Urinary bladder (tissue), 4 donors: ENCODE data around the gene AGPS. TPM values are rescaled to one million over a fixed set of nuclear protein-coding genes. Genes with fewer than 3 reads are reported as not detected.

Source experiments
- DNase-seq: peaks from one replicate; pipeline ENCODE4 v3.0.0-alpha.2; 2015; ENCODE audit errors: extremely low spot score
- H3K27ac ChIP-seq: one replicate; pipeline ENCODE4 v1.5.1; 2013; ENCODE audit warnings: low read depth, mild to moderate bottlenecking, moderate library complexity
- H3K36me3 ChIP-seq: one replicate; pipeline ENCODE4 v1.6.1; 2013; ENCODE audit warnings: mild to moderate bottlenecking, moderate library complexity; ENCODE audit not compliant: insufficient read depth
- H3K4me1 ChIP-seq: one replicate; pipeline ENCODE4 v1.6.1; 2013; ENCODE audit warnings: mild to moderate bottlenecking, moderate library complexity; ENCODE audit not compliant: insufficient read depth
- H3K4me3 ChIP-seq: one replicate; pipeline ENCODE4 v1.5.1; 2013; ENCODE audit warnings: low read depth, low read length
- WGBS: extraction: QIAGEN DNeasy Blood & Tissue Kit; methylation state at CpG from one replicate; pipeline ENCODE4 v1.1.7; 2013; 5-methylcytosine and 5-hydroxymethylcytosine counted together
- polyA plus RNA-seq: library from polyadenylated mRNA; stranded (reverse); fragments of 200-250 nt; gene quantifications from one replicate; pipeline ENCODE4 v1.2.3, GENCODE V29; 2013
- total RNA-seq: library from RNA; depleted of rRNA; stranded (reverse); fragments of >200 nt; gene quantifications from one replicate; pipeline ENCODE4 v1.2.3, GENCODE V29; 2014
- donor health status: healthy with polysubstance abuse.
- donor health status: healthy.

AGPS gene
- total and polyA plus RNA-seq, 2 donors = 11.2 to 69.7 TPM

DNA sequence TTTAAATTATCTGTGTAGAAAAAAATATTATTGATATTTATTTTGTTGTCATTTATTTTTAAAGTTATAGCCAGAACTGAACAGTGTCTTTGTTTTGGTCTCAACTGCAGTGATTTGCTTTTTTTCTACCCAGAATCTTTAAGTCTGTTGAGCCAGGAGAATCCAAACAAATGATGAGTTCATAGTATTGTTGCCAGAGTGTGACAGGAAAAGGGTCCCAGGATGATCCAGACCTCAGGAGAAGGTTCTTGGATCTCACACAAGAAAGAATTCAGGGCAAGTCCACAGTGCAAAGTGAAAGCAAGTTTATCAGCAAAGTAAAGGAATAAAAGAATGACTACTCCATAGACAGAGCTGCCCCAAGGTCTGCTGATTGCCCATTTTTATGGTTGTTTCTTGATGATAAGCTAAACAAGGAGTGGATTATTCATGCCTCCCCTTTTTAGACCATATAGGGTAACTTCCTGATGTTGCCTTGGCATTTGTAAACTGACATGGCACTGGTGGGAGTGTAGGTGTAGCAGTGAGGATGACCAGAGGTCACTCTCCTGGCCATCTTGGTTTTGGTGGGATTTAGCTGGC lies 127.1 kb downstream of the AGPS start:
- no peak for DNase-seq
- no peaks in the 10 kb centered on the region for H3K4me1 ChIP-seq
- no peak overlapping the region for H3K27ac ChIP-seq
- no peak overlapping the region for H3K4me3 ChIP-seq
- H3K36me3 ChIP-seq = peaks cover 10% of the 10 kb centered on the region

- no peak overlapping the region for H3K27ac ChIP-seq
- H3K36me3 ChIP-seq = peaks cover 10% of the 10 kb centered on the region
- no peak overlapping the region for H3K4me3 ChIP-seq
- 73% methylated on average over 2 of the region's 2 CpGs for WGBS
- peak; percentile 75 for DNase-seq
- no peaks in the 10 kb centered on the region for H3K4me1 ChIP-seq
Observed at GRCh38 chr2:177520324-177520723, 127.8 kb downstream of the AGPS start.

DNA sequence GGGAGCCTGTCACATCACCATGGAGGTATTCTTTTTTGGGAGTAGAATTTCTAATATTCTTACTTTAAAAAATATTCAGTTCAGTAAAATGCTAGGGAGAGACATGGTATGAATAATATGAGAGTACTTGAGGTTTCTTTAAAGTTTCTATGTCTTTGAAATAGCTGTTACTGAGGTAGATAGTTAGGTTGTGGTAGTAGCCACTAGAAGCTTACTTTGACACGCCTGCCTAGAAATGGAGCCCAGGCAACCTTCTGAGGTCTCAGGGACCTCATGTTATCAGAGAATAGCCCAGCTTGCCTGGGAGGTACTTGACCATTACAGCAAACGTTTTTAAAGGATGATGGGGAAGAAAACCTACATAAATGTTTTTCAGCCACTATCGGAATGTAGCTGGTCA lies 131.2 kb downstream of the AGPS start:
- WGBS = 81% methylated on average over 3 of the region's 3 CpGs
- no peak for DNase-seq
- Histone ChIP-seq H3K36me3 (peaks cover 10% of the 10 kb centered on the region), H3K4me1 (no peaks in the 10 kb centered on the region), H3K4me3 (no peak overlapping the region), H3K27ac (no peak overlapping the region)

GRCh38 chr2:177525351-177525924 lies 132.9 kb downstream of the AGPS start:
- no peak for DNase-seq
- Histone ChIP-seq H3K4me3 (no peak overlapping the region), H3K4me1 (no peaks in the 10 kb centered on the region), H3K27ac (no peak overlapping the region), H3K36me3 (peaks cover 8% of the 10 kb centered on the region)
- 79% methylated on average over 3 of the region's 3 CpGs for WGBS

DNA sequence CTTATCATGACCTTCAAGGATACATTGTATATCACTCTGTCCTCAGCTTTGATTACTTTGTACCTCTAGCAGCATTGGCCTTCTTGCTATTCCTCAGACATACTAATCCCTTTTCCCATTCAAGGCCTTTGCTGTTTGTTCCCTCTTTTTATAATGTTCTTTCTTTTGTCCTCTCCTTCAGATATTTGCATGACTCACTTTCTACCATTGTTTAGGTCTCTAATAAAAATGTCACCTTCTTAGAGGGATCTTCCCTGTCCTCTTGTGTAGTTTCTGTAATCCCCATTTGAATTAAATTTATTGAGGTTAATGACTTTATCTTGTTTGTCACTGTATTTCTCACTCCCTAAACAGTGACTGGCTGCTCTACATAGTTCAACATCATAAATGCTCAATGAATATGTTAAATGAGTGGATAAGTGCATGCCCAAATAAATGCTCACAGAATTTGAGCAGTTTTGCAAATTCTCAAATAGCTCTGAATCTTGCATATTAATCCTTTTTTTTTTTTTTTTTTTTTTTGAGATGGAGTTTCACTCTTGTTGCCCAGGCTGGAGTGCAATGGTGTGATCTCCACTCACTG lies 135.9 kb downstream of the AGPS start:
- H3K27ac ChIP-seq = no peak overlapping the region
- H3K4me1 ChIP-seq = no peaks in the 10 kb centered on the region
- H3K4me3 ChIP-seq = no peak overlapping the region
- H3K36me3 ChIP-seq = peaks cover 5% of the 10 kb centered on the region
- no peak for DNase-seq

GRCh38 chr2:177529166-177529565 lies 136.6 kb downstream of the AGPS start:
- H3K36me3 ChIP-seq = peaks cover 3% of the 10 kb centered on the region
- no peak overlapping the region for H3K27ac ChIP-seq
- WGBS = over 99% methylated on average over 3 of the region's 3 CpGs
- no peak for DNase-seq
- no peaks in the 10 kb centered on the region for H3K4me1 ChIP-seq
- no peak overlapping the region for H3K4me3 ChIP-seq

DNA sequence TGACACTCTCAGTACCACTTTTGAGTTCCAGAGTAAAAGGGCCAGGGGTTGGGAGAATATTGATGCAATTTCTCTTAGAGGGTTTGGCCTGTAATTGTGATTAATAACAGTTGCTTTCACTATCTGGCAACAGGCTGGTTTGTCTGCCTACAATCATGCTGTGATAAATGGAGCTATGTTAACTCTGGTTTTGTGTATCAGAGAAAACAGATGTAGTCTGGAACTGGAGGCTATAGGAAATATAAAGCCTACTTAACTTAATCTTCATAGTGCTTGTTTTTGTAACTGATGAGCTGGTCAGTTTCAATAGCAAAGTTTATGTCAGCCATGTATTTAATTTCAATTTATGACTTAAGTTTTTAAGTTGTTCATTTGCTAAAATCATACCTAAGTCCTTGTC lies 138.0 kb downstream of the AGPS start:
- DNase-seq = no peak

DNA sequence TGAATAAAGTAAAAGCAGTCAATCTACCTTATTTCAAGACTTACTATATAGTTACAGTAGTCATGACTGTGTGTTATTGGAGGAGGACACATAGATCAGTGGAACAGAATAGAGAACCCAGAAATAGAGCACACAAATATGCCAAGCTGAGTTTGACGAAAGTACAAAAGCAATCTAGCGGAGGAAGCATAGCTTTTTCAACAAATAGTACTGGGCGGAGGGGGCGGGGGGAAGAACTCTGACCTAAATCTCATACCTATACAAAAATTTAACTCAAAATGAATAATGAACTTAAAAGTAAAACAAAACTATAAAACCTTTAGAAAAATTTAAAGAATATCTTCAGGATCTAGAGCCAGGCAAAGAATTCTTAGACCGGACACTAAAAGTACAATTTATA lies 139.1 kb downstream of the AGPS start:
- Histone ChIP-seq H3K27ac (no peak overlapping the region), H3K4me3 (no peak overlapping the region), H3K4me1 (no peaks in the 10 kb centered on the region), H3K36me3 (peaks cover 3% of the 10 kb centered on the region)
- 97% methylated on average over 5 of the region's 5 CpGs for WGBS
- DNase-seq = no peak

More for the DNA sequence above, 138.0 kb downstream of the AGPS start:
- Histone ChIP-seq H3K4me3 (no peak overlapping the region), H3K27ac (no peak overlapping the region), H3K36me3 (peaks cover 3% of the 10 kb centered on the region), H3K4me1 (no peaks in the 10 kb centered on the region)

- H3K36me3 ChIP-seq = peaks cover 3% of the 10 kb centered on the region
- WGBS = 91% methylated on average over 1 of the region's 1 CpG
- no peaks in the 10 kb centered on the region for H3K4me1 ChIP-seq
- no peak for DNase-seq
- no peak overlapping the region for H3K4me3 ChIP-seq
- no peak overlapping the region for H3K27ac ChIP-seq
Observed at GRCh38 chr2:177532567-177532966, 140.0 kb downstream of the AGPS start.

DNA sequence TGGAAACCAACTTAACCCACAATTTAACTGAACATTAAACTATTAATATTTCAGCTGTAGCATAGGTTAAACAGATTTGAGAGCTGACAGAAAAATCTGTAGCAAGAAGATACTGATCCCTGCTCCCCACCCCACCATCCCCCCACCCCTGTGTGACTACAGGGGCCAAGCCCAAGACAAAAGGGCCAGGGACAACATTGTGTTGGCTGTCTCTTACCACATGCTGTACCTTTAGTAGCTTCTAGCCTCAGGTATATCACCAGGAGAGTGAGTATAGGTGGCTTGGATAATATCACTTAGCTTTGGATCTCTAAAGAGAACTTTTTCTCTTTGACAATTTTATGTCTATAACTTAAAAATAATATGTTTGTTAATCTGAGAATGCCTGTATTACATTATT lies 140.7 kb downstream of the AGPS start:
- Histone ChIP-seq H3K4me1 (no peaks in the 10 kb centered on the region), H3K4me3 (no peak overlapping the region), H3K27ac (no peak overlapping the region), H3K36me3 (peaks cover 3% of the 10 kb centered on the region)
- DNase-seq = no peak

DNA sequence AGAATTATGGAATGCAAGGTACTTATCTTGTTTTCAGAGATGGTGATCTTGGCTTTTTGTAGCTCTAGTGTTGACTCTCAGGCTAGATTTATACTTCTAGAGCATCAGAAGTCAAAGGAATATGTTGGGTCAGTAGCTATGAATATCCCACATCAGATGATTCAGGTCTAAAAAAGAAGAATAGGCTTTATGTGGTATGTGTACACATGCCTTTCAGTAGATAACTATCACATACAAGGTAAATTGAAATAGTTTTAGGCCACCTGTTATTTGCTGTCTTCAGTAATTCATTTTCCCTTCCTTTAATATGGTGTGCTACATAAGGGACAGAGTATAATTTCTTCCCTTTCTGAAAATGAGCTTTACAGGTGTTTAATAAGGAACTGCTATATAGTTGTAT lies 142.4 kb downstream of the AGPS start:
- H3K4me1 ChIP-seq = no peaks in the 10 kb centered on the region
- no peak overlapping the region for H3K27ac ChIP-seq
- H3K4me3 ChIP-seq = no peak overlapping the region
- peaks cover 3% of the 10 kb centered on the region for H3K36me3 ChIP-seq
- no peak for DNase-seq

GRCh38 chr2:177535958-177536504 lies 143.5 kb downstream of the AGPS start:
- no peak for DNase-seq
- Histone ChIP-seq H3K4me1 (no peaks in the 10 kb centered on the region), H3K4me3 (no peak overlapping the region), H3K36me3 (peaks cover 3% of the 10 kb centered on the region), H3K27ac (no peak overlapping the region)
- 84% methylated on average over 3 of the region's 3 CpGs for WGBS

DNA sequence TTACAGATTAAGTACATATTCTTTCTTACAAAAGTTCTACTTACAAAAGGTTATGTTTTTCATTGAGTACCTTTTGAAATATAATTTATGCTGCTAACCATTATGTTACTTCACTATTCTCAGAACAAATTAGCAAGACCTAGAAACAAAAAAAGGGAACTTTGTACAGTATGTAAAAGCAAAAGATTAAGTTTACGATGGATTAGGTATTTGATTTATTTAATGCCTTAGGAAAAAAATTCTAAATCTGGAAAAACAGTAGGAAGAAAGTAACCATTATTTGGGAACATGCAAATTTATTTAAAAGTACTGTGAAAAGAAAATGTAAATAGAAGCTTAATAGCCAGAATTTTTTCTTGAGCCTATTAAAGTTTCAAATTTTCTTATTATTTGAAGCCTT lies 144.6 kb downstream of the AGPS start:
- 83% methylated on average over 1 of the region's 1 CpG for WGBS
- H3K4me3 ChIP-seq = no peak overlapping the region
- peaks cover 3% of the 10 kb centered on the region for H3K36me3 ChIP-seq
- no peaks in the 10 kb centered on the region for H3K4me1 ChIP-seq
- no peak for DNase-seq
- H3K27ac ChIP-seq = no peak overlapping the region

DNA sequence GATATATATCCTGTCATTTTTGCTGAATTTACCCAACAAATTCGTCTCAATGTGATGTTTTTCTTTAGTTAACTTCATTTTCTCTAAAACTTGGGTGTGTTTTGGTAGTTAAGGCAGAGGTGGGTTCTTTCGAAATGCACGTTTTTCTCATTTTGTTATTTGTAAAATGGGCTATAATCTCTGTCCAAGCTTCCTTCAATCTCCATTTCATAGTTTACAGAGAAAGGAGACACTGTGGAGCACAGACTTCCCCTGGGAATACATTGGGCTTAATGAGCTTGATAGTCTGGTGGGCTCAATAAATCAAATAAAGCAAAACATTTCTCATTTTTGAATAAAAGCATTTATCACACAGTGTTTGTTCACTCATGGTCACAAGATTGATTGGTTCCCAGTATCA lies 145.1 kb downstream of the AGPS start:
- DNase-seq = no peak
- Histone ChIP-seq H3K36me3 (no peaks in the 10 kb centered on the region), H3K27ac (no peak overlapping the region), H3K4me3 (no peak overlapping the region), H3K4me1 (no peaks in the 10 kb centered on the region)
- 57% methylated on average over 3 of the region's 3 CpGs for WGBS
